DMS153 treated with DMSO at 0.1 percent for 48 hours (cell line): ENCODE results near the gene NDFIP1.

Experiments used
- DNase-seq: peaks from one replicate; lab custom pipeline; 2025; ENCODE audit not compliant: unreplicated experiment; lab: John Stamatoyannopoulos, UW

Gene NDFIP1

GRCh38 chr5:142117579-142118151 lies 9.1 kb downstream of the NDFIP1 start:
- no peak for DNase-seq

GRCh38 chr5:142118155-142118686 lies 9.6 kb downstream of the NDFIP1 start:
- no peak for DNase-seq

- no peak for DNase-seq
Observed at GRCh38 chr5:142119051-142119625, 10.6 kb downstream of the NDFIP1 start.

GRCh38 chr5:142120247-142120935 lies 11.8 kb downstream of the NDFIP1 start:
- no peak for DNase-seq

GRCh38 chr5:142122121-142122520 lies 13.5 kb downstream of the NDFIP1 start:
- DNase-seq, result no peak

- no peak for DNase-seq
Observed at GRCh38 chr5:142125378-142125777, 16.8 kb downstream of the NDFIP1 start.

GRCh38 chr5:142125963-142126362 lies 17.4 kb downstream of the NDFIP1 start:
- DNase-seq, result no peak

GRCh38 chr5:142128675-142129208 lies 20.2 kb downstream of the NDFIP1 start:
- no peak for DNase-seq

- no peak for DNase-seq
Observed at GRCh38 chr5:142129446-142130066, 21.0 kb downstream of the NDFIP1 start.

GRCh38 chr5:142131394-142131793 lies 22.8 kb downstream of the NDFIP1 start:
- no peak for DNase-seq

- DNase-seq, result no peak
Observed at GRCh38 chr5:142132916-142133315, 24.3 kb downstream of the NDFIP1 start.

- DNase-seq, result no peak
Observed at GRCh38 chr5:142133330-142134206, 25.0 kb downstream of the NDFIP1 start.

- DNase-seq, result no peak
Observed at GRCh38 chr5:142134331-142135010, 25.9 kb downstream of the NDFIP1 start.

GRCh38 chr5:142141463-142141862 lies 32.9 kb downstream of the NDFIP1 start:
- no peak for DNase-seq

- no peak for DNase-seq
Observed at GRCh38 chr5:142143878-142144277, 35.3 kb downstream of the NDFIP1 start.

- DNase-seq, result no peak
Observed at GRCh38 chr5:142145106-142145900, 36.7 kb downstream of the NDFIP1 start.

- DNase-seq, result no peak
Observed at GRCh38 chr5:142149363-142149762, 40.8 kb downstream of the NDFIP1 start.

- DNase-seq, result no peak
Observed at GRCh38 chr5:142150431-142150830, 41.9 kb downstream of the NDFIP1 start.
